Right ventricle myocardium superior (tissue), 1 donor: ENCODE results near the gene CCDC77. TPM values are rescaled to one million over a fixed set of nuclear protein-coding genes. Genes with fewer than 3 reads are reported as not detected.

Source experiments
- ATAC-seq: fragments of 200-7000 bp; cut with Tn5 transposase; one replicate; pipeline ENCODE4 v1.9.1; 2020; ENCODE audit warnings: mild to moderate bottlenecking; ENCODE audit not compliant: poor library complexity
- DNase-seq: peaks from one replicate; pipeline ENCODE4 v3.0.0-alpha.2; 2020
- intact Hi-C: fragments of 100-400 bp; cut with DNase I; formaldehyde crosslinking; loops from one replicate; pipeline ENCODE4 v1.11.2; 2022
- total RNA-seq: library from RNA; stranded (reverse); fragmentation: NEBNext Ultra II Directional; extraction: Animal tissue kit (Norgen Biotek cat#: 25700); gene quantifications from one replicate; pipeline ENCODE4 v1.2.1, GENCODE V29; 2021
- donor health status: DM: no; HTN: yes; CAD: no; lungs with severe emphysema.

CCDC77 gene
- total RNA-seq, 1 donor from 2014 or later = 2.1 TPM

DNA sequence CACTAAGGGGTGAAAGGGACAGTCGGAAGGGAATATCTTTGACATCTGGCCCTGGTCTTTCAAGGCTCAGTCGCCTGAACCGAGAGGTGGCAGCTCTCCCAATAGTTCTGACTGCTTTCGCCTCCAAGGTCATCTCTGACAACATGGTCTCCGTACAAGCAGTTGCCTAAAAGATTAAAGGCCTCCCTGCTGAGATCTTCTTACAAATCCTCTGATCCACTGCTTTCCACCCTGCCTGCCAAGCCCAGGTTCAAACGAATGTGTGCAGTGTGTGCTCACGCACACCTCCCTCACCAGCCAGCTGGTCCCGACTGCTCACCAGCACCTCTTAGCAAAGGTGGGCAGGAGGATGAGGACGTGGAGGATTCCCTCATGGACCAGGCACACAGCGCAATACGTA lies 68.7 kb downstream of the CCDC77 start:
- intact Hi-C loops = no loop called here
- DNase-seq = no peak
- ATAC-seq = peak; percentile 27

DNA sequence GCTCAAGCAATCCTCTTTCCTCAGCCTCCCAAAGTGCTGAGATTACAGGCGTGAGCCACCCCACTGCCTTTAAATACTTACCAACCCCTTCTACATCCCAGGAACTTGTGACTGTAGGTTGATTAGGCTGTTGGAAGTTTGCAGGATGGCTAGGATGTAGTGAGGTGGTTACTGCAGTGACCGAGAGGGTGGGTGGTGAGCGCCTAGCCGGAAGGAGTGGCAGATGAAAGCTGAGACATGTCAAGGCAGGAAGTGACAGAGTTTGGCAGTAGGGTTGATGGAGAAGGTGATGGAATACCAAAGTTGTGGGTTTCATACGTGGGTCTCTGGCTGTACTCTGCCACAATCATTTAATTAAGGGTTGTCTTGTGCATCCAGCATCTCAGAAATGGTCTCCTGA lies 71.8 kb downstream of the CCDC77 start:
- ATAC-seq (no peak), DNase-seq (no peak)
- intact Hi-C loops = no loop called here

DNA sequence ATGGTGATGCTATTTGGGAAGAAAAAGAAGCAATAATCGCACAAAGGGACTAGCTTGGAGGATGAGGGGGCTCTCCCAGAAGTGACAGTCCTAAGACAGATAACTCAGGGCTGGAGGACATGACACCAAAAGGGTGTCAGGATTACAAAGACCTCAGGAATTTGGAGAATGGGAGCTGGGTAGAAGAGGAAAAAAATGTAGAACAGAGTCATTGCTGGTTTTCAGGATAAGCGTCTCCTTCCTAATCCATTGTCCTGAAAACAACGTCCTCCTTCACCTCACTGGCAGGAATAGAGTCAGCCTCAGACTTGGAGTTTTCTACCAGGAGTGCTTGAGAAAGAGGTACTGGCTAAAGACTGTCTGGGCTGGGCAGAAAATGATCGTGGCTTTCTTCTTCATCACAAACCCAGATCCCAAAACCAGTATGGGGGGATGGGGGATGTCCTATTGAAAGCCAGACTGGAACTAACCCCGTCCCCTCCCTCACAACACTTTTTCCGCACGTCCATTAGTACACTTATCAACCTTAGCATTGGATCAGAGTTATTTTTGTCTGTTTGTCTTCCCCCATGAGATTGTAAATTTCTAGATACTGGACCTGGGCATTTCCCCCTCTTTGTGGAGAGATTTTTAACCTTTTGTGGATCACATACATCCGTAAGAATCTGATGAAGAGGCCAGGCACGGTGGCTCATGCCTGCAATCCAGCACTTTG lies 72.6 kb downstream of the CCDC77 start:
- ATAC-seq = peak; percentile 53
- no peak for DNase-seq
- intact Hi-C loops = no loop called here

GRCh38 chr12:475286-475685 lies 73.8 kb downstream of the CCDC77 start:
- DNase-seq (no peak), ATAC-seq (no peak)
- intact Hi-C loops = no loop called here

DNA sequence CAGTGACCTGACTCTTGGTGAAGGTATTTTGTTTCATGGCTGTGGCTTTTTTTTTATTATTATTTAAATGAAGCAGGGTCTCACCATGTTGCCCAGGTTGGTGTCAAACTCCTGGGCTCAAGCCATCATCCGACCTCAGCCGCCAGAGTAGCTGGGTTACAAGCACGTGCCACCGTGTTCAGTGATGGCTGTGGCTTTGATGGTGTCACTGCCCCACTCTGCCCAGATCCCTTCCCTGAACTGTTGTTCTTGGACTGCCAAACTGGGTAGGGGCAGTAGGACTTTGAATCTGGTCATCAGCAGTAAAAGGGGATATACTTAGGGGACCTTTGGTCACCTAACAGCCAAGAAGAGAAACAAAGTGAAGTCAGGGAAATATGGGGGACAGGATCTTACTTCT lies 77.7 kb downstream of the CCDC77 start:
- no peak for ATAC-seq
- intact Hi-C loops = no loop called here

GRCh38 chr12:480831-481816 lies 79.7 kb downstream of the CCDC77 start:
- ATAC-seq (peak; percentile 97), DNase-seq (peak; percentile 82)
- intact Hi-C loops = no loop called here

More for the DNA sequence above, 77.7 kb downstream of the CCDC77 start:
- DNase-seq = no peak

- intact Hi-C loops = no loop called here
- ATAC-seq = peak; percentile 47
These were observed 80.6 kb downstream of the CCDC77 start for GRCh38 chr12:482061-482460.

GRCh38 chr12:484096-484495 lies 82.7 kb downstream of the CCDC77 start:
- intact Hi-C loops = no loop called here
- no peak for ATAC-seq
- DNase-seq = no peak

More at GRCh38 chr12:482061-482460, 80.6 kb downstream of the CCDC77 start:
- no peak for DNase-seq

- intact Hi-C loops = no loop called here
- DNase-seq (no peak), ATAC-seq (no peak)
These were observed 88.8 kb downstream of the CCDC77 start for GRCh38 chr12:490260-490659.

Other genes starting within 250 kb of the CCDC77 start
- 0.86 TPM for gene SLC6A12, start 187.5 kb upstream of the CCDC77 start, total RNA-seq
- 3.3 TPM for gene SLC6A13, start 138.8 kb upstream of the CCDC77 start, total RNA-seq
- gene KDM5A, start 12.3 kb upstream of the CCDC77 start, total RNA-seq = 28.2 TPM
- 32.1 TPM for gene B4GALNT3, start 58.3 kb downstream of the CCDC77 start, total RNA-seq